ENCODE data around the gene MARCHF10. TPM values are rescaled to one million over a fixed set of nuclear protein-coding genes. Genes with fewer than 3 reads are reported as not detected.
A peak's percentile ranks its signal among the peaks of the same experiment; 100 is the strongest.
"Not testable (repeated sequence)": the region's sequence is repeated elsewhere in the genome, so short reads cannot be mapped to it uniquely, and the experiment has no call there.

MARCHF10 gene
- total RNA-seq, 4 donors from 2014 or later = 0.29 to 0.81 TPM; not detected in 2

- intact Hi-C loops (cut with DNase I) = loop anchor here (2.0 to 5.0 kb wide), 2 partner anchors 264 to 703 kb away; partner anchors contain the start of gene TANC2
- TF ChIP-seq POLR2A (IDR thresholded peaks at IDR 0.05) = no peak
- no peaks in the 10 kb centered on the region for H3K9me3 ChIP-seq
- peak overlapping the region in 1 of 3 donors; percentile 54 for H3K4me3 ChIP-seq (replicated peaks in 1 of 3)
- H3K36me3 ChIP-seq = no peaks in the 10 kb centered on the region
- H3K4me1 ChIP-seq = peaks cover 0 to 12% of the 10 kb centered on the region in 2 donors
- DNase-seq = peak; percentile 12 to 29
- WGBS, 2 donors = 20 to 25% methylated on average over 7 to 14 of the region's 16 CpGs
- H3K27ac ChIP-seq = no peak overlapping the region
- no peaks in the 10 kb centered on the region for H3K27me3 ChIP-seq
Observed at GRCh38 chr17:62703261-62703775, 104.8 kb downstream of the MARCHF10 start.

DNA sequence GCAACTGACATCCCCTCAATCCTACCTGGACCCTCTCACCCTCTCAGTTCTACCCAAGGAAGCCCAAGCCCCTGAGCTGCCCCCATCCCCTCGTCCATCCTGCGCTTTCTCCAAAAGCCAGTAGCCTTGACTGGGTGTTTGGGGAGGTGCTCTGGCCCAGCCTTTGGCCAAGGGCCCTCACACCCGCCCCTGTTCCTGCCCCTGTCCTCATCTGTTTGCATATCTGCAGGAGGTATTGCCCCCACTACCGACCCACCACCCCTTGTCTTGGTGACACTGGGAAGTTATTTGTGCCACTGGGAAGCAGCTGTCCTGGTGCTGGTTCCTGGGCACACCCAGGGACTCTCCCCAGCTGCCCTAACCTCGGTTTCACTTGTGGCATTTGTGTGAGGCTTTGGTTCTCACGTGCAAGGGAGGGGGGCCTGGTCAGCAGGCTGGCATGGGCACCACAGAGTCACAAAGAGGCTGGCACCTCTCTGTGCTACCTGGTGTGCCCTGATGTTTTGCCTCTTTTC, 105.3 kb downstream of the MARCHF10 start:
- DNase-seq = no peak
- Histone ChIP-seq H3K9me3 (no peaks in the 10 kb centered on the region), H3K36me3 (no peaks in the 10 kb centered on the region), H3K4me1 (peaks cover 0 to 12% of the 10 kb centered on the region in 2 donors), H3K27ac (no peak overlapping the region), H3K27me3 (no peaks in the 10 kb centered on the region), H3K4me3 (replicated peaks in 1 of 3) (no peak overlapping the region)
- 74 to 76% methylated on average over 4 to 6 of the region's 6 CpGs for WGBS, 2 donors
- intact Hi-C loops (cut with DNase I) = loop anchor here (2.0 to 5.0 kb wide), 2 partner anchors 264 to 704 kb away; partner anchors contain the start of gene TANC2
- TF ChIP-seq CTCF (IDR thresholded peaks at IDR 0.05) = no peak
- TF ChIP-seq POLR2A (IDR thresholded peaks at IDR 0.05) = no peak

GRCh38 chr17:62701706-62702085, 106.4 kb downstream of the MARCHF10 start:
- no peak for TF ChIP-seq CTCF (IDR thresholded peaks at IDR 0.05)
- TF ChIP-seq POLR2A (IDR thresholded peaks at IDR 0.05) = no peak
- H3K9me3 ChIP-seq = no peaks in the 10 kb centered on the region
- H3K4me3 ChIP-seq (replicated peaks in 1 of 3) = no peak overlapping the region
- no peaks in the 10 kb centered on the region for H3K36me3 ChIP-seq
- H3K27me3 ChIP-seq = no peaks in the 10 kb centered on the region
- peaks cover 0 to 12% of the 10 kb centered on the region in 2 donors for H3K4me1 ChIP-seq
- no peak for DNase-seq
- no peak overlapping the region for H3K27ac ChIP-seq
- intact Hi-C loops (cut with DNase I) = loop anchor here (2.0 to 5.0 kb wide), 2 partner anchors 266 to 705 kb away; partner anchors contain the start of gene TANC2
- 89 to 91% methylated on average over 8 of the region's 8 CpGs for WGBS, 2 donors

DNA sequence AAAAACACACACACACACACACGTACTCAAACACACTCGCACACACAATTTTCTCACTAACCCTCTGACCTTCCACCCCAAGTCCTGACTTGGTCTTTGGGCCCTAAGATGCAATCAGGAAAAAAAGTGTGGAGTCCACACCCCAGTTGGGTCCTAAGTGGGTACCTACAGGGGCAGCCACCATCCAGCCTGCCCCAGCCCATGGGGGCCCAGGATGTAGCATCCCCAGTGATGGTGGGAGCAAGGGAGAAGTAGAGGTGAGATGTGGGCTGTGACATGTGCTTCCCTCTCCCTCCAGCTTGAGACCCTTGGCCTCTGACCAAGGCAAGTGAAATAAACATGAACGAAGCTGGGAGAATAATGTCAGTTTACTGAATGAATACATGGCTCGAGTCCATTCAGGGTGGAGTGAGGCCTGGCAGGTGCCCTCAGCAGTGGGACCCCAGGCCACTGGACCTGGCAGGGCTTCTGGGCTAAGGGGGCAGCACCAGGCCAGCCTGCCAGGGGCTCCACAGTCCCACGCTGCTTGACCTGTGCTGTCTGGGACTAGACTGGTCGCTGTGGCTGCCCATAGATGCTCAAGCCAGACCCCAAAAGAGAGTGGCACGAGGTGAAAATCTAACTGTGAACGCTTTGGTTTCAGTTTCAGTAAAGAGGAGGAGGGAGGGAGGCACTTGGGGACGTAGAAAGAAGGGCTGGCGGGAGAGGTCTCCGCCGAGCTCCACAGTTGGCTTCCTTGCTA, 107.0 kb downstream of the MARCHF10 start:
- H3K9me3 ChIP-seq = no peaks in the 10 kb centered on the region
- TF ChIP-seq POLR2A (IDR thresholded peaks at IDR 0.05) = no peak
- TF ChIP-seq CTCF (IDR thresholded peaks at IDR 0.05) = no peak
- peaks cover 0 to 12% of the 10 kb centered on the region in 2 donors for H3K4me1 ChIP-seq
- H3K36me3 ChIP-seq = no peaks in the 10 kb centered on the region
- H3K4me3 ChIP-seq (replicated peaks in 1 of 3) = no peak overlapping the region
- H3K27me3 ChIP-seq = no peaks in the 10 kb centered on the region
- DNase-seq = no peak
- no peak overlapping the region for H3K27ac ChIP-seq
- whole genome bisulfite sequencing, 2 donors = 74 to 75% methylated on average over 12 of the region's 12 CpGs
- intact Hi-C loops (cut with DNase I) = loop anchor here (5.0 kb wide), 1 partner anchor 266 kb away; the partner anchor contains the start of gene TANC2

DNA sequence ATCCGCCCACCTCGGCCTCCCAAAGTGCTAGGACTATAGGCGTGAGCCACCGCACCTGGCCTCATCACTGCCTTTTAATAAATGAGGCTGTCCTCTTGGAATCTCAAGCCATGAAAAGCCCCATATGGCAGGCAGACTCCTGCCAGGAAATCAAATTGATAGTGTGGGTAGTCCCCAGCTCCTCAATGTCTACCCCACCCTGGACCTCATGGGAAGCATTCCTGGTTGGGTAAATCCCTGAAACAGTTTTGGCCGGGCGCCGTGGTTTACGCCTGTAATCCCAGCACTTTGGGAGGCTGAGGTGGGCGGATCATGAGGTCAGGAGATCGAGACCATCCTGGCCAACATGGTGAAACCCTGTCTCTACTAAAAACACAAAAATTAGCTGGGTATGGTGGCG, 109.7 kb downstream of the MARCHF10 start:
- H3K4me1 ChIP-seq; H3K36me3 ChIP-seq; H3K4me3 ChIP-seq (replicated peaks in 1 of 3); H3K27ac ChIP-seq; H3K27me3 ChIP-seq; H3K9me3 ChIP-seq; intact Hi-C loops (cut with DNase I); DNase-seq: not testable (repeated sequence)
- 83% methylated on average over 11 of the region's 11 CpGs for WGBS, 2 donors
